DND-41 (cell line): ENCODE results near the gene CPPED1.

Experiments
- ATAC-seq: fragments of 200-7000 bp; cut with Tn5 transposase; 3 replicates; pipeline ENCODE4 v1.9.1; 2021; ENCODE audit warnings: low read depth; ENCODE audit not compliant: insufficient read depth
- DNase-seq: peaks from one replicate; pipeline ENCODE4 v3.0.0-alpha.2; 2020
- H2AFZ ChIP-seq: 2 replicates; pipeline ENCODE4 v1.6.0; 2012; ENCODE audit warnings: low read depth, low read length
- H3K27ac ChIP-seq: 2 replicates; pipeline ENCODE4 v1.5.1; 2012; ENCODE audit warnings: low read length, inconsistent platforms
- H3K27me3 ChIP-seq: fragments of 200-600 bp; sonication (generic); 2 replicates; pipeline ENCODE4 v1.6.0; 2012; ENCODE audit warnings: low read length, mild to moderate bottlenecking, inconsistent platforms; ENCODE audit not compliant: insufficient read depth, poor library complexity
- H3K36me3 ChIP-seq: 2 replicates; pipeline ENCODE4 v1.5.1; 2012; ENCODE audit warnings: low read length, inconsistent platforms; ENCODE audit not compliant: insufficient read depth
- H3K4me1 ChIP-seq: 2 replicates; pipeline ENCODE4 v1.5.1; 2012; ENCODE audit warnings: mild to moderate bottlenecking, low read length; ENCODE audit not compliant: insufficient read depth
- H3K4me2 ChIP-seq: 2 replicates; pipeline ENCODE4 v1.6.0; 2012; ENCODE audit warnings: mild to moderate bottlenecking, moderate library complexity, low read length, inconsistent platforms; ENCODE audit not compliant: insufficient read depth
- H3K4me3 ChIP-seq, 2 experiments: fragments of 200-600 bp in 1 of 2; shearing (Covaris generic) in 1 of 2; 2 replicates each; pipeline ENCODE4 v1.5.1; 2012 to 2016; ENCODE audit warnings: inconsistent platforms in 2 of 2, low read length in 2 of 2, mild to moderate bottlenecking in 2 of 2, low read depth in 1 of 2, moderate library complexity in 1 of 2
- H3K79me2 ChIP-seq: 2 replicates; pipeline ENCODE4 v1.6.0; 2012; ENCODE audit warnings: low read length, inconsistent platforms; ENCODE audit not compliant: insufficient read depth
- H3K9ac ChIP-seq: 2 replicates; pipeline ENCODE4 v1.6.0; 2012; ENCODE audit warnings: low read depth, mild to moderate bottlenecking, inconsistent platforms, low read length, moderate library complexity
- H3K9me3 ChIP-seq: 2 replicates; pipeline ENCODE4 v1.5.1; 2012; ENCODE audit warnings: low read length, moderate library complexity, mild to moderate bottlenecking, inconsistent platforms; ENCODE audit not compliant: insufficient read depth, severe bottlenecking
- H4K20me1 ChIP-seq: 2 replicates; pipeline ENCODE4 v1.6.0; 2012; ENCODE audit warnings: low read length; ENCODE audit not compliant: insufficient read depth
- EZH2 ChIP-seq: IDR thresholded peaks from 3 replicates; pipeline ENCODE4 v1.6.1; 2012; ENCODE audit warnings: borderline replicate concordance, low read depth, mild to moderate bottlenecking, moderate library complexity, low read length, inconsistent platforms; ENCODE audit not compliant: severe bottlenecking
- TF ChIP-seq, protein P1 (sequence below): IDR thresholded peaks from 2 replicates; pipeline ENCODE4 v1.5.1; 2012; ENCODE audit warnings: borderline replicate concordance, low read length, moderate library complexity, mild to moderate bottlenecking; ENCODE audit not compliant: poor library complexity, severe bottlenecking; ENCODE audit errors: extremely low read depth

The CPPED1 gene

GRCh38 chr16:12796498-12796897, 7.2 kb downstream of the CPPED1 start:
- TF ChIP-seq, protein P1, sequence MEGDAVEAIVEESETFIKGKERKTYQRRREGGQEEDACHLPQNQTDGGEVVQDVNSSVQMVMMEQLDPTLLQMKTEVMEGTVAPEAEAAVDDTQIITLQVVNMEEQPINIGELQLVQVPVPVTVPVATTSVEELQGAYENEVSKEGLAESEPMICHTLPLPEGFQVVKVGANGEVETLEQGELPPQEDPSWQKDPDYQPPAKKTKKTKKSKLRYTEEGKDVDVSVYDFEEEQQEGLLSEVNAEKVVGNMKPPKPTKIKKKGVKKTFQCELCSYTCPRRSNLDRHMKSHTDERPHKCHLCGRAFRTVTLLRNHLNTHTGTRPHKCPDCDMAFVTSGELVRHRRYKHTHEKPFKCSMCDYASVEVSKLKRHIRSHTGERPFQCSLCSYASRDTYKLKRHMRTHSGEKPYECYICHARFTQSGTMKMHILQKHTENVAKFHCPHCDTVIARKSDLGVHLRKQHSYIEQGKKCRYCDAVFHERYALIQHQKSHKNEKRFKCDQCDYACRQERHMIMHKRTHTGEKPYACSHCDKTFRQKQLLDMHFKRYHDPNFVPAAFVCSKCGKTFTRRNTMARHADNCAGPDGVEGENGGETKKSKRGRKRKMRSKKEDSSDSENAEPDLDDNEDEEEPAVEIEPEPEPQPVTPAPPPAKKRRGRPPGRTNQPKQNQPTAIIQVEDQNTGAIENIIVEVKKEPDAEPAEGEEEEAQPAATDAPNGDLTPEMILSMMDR, result no peak
- no peak for TF ChIP-seq EZH2
- no peak overlapping the region for H3K4me2 ChIP-seq
- H2AFZ ChIP-seq, result no peak overlapping the region
- no peaks in the 10 kb centered on the region for H3K36me3 ChIP-seq
- peaks cover 2% of the 10 kb centered on the region for H3K9me3 ChIP-seq
- no peak overlapping the region for H3K27ac ChIP-seq
- H3K27me3 ChIP-seq, result no peaks in the 10 kb centered on the region
- no peak for DNase-seq
- no peak overlapping the region for H3K4me3 ChIP-seq
- no peaks in the 10 kb centered on the region for H3K79me2 ChIP-seq
- H3K4me1 ChIP-seq, result no peaks in the 10 kb centered on the region
- no peak overlapping the region for H3K9ac ChIP-seq
- no peak for ATAC-seq
- no peaks in the 10 kb centered on the region for H4K20me1 ChIP-seq

DNA sequence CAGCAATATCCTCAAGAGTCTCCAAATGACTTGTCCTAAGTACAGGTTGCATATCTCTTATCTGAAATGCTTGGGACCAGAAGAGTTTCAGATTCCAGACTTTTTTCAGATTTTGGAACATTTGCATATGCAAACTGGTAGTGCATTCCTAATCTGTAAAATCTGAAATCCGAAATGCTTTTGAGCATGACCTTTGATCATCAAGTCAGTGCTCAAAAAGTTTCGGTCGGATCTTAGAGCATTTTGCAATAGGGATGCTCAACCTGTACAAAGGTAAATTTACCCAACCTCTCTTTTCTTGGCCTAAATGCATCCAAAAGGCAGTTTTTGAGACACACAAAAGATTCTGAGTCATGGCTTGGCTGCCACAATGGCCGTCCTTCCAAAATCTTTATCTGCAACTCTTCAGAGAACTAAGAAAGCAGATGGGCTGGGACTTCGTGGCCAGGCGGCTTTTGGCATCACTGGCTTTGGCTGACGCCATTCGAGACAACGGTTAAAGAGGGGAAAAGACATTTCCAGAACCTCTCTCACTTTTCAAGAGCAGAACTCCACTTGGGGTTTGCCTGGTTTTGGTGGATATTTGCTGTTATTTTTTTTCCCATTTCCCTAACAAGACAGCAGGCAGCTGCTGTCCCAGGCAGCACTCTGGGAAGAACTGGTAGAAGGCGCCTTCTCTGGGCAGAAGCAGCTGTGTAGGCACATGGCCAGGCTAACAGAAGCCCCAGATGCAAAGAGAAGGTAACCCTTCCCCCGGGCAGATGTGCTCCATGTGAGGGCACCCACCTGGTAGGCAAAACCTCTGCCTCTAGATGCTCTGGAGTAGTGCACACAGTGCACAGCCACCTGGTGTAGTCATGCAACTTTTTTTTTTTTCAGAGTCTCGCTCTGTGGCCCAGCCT, 8.9 kb downstream of the CPPED1 start:
- Histone ChIP-seq H3K9me3 (peaks cover 2% of the 10 kb centered on the region), H3K4me3 (no peak overlapping the region), H3K79me2 (no peaks in the 10 kb centered on the region), H3K4me2 (no peak overlapping the region), H3K27ac (no peak overlapping the region), H3K4me1 (no peaks in the 10 kb centered on the region), H4K20me1 (no peaks in the 10 kb centered on the region), H3K9ac (no peak overlapping the region), H3K27me3 (no peaks in the 10 kb centered on the region), H2AFZ (no peak overlapping the region), H3K36me3 (no peaks in the 10 kb centered on the region)
- peak; percentile 57; the same call in 2 of the 3 replicates for ATAC-seq
- TF ChIP-seq, protein P1, result no peak
- TF ChIP-seq EZH2, result no peak
- DNase-seq, result peak; percentile 35

- Histone ChIP-seq H3K4me2 (no peak overlapping the region), H3K27ac (no peak overlapping the region), H3K4me3 (no peak overlapping the region), H3K9ac (no peak overlapping the region), H4K20me1 (no peaks in the 10 kb centered on the region), H3K36me3 (no peaks in the 10 kb centered on the region), H2AFZ (no peak overlapping the region), H3K4me1 (no peaks in the 10 kb centered on the region), H3K27me3 (no peaks in the 10 kb centered on the region), H3K79me2 (no peaks in the 10 kb centered on the region), H3K9me3 (peaks cover 2% of the 10 kb centered on the region)
- DNase-seq, result no peak
- TF ChIP-seq EZH2, result no peak
- TF ChIP-seq, protein P1, result no peak
- ATAC-seq, result no peak
These were observed 9.8 kb downstream of the CPPED1 start for GRCh38 chr16:12793865-12794240.
